ENCODE measurements around the gene HDAC9.

HDAC9 gene

GRCh38 chr7:18526368-18526878 is 30.9 kb downstream of the HDAC9 start:
- DNase-seq (ENCODE audit: low spot score): no peak

DNA sequence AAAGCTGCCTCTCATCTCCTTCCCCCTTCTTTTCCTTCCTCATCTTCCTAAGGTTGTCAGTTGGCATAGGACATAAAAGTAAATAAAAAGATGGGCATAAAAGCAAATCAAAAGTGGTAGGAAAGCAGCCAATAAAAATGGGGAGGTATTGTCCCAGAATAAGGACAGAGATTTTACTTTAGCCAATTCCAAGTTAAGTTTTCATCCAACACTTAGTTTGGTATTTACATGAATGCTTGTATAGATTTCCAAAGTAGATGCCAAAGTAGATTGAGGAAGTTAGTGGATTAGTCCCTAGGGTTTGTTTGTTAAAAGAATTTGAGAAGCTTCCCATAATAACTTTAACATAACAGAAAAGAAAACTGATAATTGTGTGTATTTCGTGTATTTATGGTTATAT is 33.7 kb downstream of the HDAC9 start:
- DNase-seq (ENCODE audit: low spot score): no peak

GRCh38 chr7:18530224-18531179 is 35.0 kb downstream of the HDAC9 start:
- no peak for DNase-seq (ENCODE audit: low spot score)

DNA sequence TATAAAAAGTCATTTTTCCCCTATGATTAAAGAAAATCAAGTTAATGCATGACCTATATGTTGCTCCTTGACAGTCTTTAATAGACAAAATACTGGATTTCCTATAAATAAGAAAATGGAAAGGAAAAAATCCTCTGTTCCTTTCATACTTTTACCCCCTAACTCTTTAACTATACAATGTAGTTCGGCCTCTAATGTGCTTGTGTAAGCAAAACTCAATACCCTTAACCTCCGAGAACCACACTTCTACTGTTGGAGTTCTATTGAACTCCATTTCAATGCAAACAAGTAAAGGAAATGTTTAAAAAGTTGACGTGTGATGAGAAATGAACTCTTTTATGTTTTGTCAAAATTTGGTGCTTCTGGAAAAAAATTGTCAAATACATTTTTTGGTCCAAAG is 36.0 kb downstream of the HDAC9 start:
- no peak for DNase-seq (ENCODE audit: low spot score)

GRCh38 chr7:18532813-18533212 is 37.3 kb downstream of the HDAC9 start:
- DNase-seq (ENCODE audit: low spot score): no peak

DNA sequence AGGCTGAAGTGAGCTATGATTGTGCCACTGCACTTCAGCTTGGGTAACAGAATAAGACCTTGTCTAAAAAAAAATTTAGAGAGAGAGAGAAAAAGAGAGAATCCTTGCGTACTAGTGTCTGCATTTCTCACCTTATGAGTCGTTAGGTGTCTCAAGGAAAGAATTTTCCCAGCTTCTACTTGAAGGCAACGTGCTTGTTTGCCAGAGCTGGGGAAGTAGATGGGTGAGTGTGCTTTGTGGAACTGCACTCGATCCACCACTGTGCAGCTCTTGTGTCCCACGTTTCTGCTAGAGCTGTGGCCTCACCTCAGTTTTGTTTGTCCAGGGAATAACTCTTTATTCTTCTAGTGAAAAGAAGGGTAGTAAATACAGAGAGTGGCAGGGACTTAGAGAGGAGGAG is 38.9 kb downstream of the HDAC9 start:
- no peak for DNase-seq (ENCODE audit: low spot score)

- DNase-seq (ENCODE audit: low spot score): no peak
These were observed 40.4 kb downstream of the HDAC9 start for GRCh38 chr7:18535810-18536415.

GRCh38 chr7:18536486-18536885 is 40.9 kb downstream of the HDAC9 start:
- DNase-seq (ENCODE audit: low spot score): no peak

GRCh38 chr7:18538554-18539250 is 43.2 kb downstream of the HDAC9 start:
- DNase-seq (ENCODE audit: low spot score): peak; percentile 48

DNA sequence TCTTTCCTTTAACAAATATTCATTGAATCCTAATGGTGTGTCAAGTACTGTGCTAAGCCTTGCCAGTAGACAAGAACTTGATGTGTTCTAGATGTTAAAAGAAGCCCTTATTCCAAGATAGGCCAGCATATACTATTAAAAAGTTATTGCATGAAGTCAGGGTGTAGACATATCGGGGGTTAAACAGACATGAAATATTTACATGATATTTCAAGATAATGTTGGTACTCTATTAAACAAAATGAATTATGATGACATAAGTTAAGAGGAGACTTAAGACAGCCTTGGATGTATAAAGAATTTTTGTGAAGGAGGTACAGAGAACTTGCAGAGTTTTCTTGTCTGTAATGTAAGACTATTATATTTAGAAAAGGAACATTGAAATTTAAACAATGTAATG is 44.8 kb downstream of the HDAC9 start:
- DNase-seq (ENCODE audit: low spot score): no peak

DNA sequence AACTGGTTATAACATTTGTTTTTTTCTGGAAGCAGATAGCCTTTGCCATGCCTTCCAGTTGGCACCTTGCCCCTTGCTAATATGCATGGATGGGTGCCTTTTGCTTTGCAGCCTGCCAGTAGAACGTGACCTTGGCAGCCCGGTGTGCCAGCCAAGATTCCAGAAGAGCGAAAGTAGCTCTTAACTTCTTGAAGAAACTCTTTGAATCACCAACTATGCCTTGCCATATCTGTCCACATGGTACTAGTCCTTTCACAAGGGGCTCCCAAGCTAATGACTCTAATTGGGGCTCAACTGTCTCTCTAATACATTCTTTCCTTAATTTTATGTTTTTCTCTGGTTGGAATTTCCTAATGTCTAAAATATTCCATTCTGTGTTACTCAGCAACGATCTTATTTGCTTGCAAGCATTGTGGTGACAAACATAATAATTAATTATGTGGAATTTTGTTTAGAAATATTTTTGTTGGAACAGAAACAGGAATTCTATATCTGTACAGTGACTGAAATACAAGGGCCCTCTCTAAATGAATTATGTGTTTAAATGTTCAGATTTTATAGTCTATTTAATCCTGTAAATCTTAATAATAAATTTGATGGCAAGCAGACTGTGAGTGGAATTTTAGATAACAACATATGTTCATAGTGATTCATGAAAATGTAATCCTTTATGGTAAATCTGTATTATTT is 45.8 kb downstream of the HDAC9 start:
- DNase-seq (ENCODE audit: low spot score): no peak

- DNase-seq (ENCODE audit: low spot score): no peak
These were observed 46.3 kb downstream of the HDAC9 start for GRCh38 chr7:18541871-18542212.

GRCh38 chr7:18546576-18546975 is 51.0 kb downstream of the HDAC9 start:
- DNase-seq (ENCODE audit: low spot score): no peak

DNA sequence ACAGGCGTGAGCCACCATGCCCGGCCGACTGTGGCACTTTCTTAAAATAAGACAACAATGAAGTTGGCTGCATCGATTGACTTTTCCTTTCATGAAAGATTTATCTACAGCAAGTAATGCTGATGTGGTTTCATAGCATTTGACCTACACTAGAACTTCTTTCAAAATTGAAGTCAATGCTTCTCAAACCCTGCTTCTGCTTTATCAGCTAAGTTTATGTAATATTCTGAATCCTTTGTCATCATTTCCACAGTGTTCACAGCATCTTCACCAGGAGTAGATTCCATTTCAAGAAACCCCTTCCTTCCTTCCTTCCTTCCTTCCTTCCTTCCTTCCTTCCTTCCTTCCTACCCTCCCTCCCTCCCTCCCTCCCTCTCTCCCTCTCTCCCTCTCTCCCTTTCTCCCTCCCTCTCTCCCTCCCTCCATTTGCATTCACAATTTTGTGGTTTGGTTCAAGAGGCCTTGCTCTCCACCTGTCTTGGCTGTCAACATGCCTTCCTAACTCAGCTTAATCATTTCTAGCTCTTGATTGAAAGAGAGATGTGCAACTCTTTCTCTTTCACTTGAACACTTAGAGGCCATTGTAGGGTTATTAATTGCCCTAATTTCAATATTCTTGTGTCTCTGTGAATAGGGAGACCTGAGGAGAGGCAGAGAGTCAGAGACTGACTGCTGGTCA is 52.1 kb downstream of the HDAC9 start:
- DNase-seq (ENCODE audit: low spot score): no peak

- no peak for DNase-seq (ENCODE audit: low spot score)
These were observed 53.0 kb downstream of the HDAC9 start for GRCh38 chr7:18548534-18548933.

GRCh38 chr7:18550574-18550973 is 55.0 kb downstream of the HDAC9 start:
- no peak for DNase-seq (ENCODE audit: low spot score)

GRCh38 chr7:18552316-18552916 is 56.9 kb downstream of the HDAC9 start:
- no peak for DNase-seq (ENCODE audit: low spot score)

GRCh38 chr7:18552943-18553604 is 57.5 kb downstream of the HDAC9 start:
- no peak for DNase-seq (ENCODE audit: low spot score)

DNA sequence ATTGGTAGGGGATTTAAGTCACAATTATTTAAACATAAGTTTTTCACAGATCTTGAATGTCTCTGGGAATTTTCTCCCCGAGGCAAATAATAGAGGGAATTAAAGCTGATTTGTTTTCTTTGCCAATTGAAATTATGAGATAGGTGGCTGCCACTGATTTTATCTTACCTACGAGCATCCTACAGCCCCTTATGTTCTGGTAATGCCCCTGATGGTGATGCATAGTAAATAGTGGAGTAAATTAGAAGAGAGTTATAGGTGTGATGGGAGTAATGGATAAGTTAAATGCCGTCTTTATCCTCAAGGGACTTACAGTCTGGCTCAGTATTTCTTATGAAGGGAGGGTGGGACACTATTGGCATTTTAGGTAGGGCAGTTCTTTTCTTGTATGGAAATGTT is 58.1 kb downstream of the HDAC9 start:
- no peak for DNase-seq (ENCODE audit: low spot score)

DNA sequence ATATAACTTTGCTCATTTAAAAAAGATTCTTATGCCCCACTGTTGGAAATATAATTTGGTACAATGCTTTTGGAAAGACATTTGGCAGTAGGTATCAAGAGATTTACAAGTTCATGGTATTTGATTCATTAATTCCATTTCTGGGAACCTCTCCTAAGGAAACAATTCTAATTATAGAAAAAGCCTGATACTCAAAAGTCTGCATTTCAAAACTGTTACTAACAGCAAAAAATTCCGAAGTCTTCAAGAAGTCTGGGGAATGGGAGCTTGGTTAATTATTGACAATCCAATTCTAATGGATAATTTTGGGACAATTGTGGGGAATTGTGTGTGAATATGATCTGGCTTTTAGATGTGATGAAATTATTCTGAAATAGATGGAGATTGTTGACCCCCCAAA is 59.6 kb downstream of the HDAC9 start:
- DNase-seq (ENCODE audit: low spot score): no peak

DNA sequence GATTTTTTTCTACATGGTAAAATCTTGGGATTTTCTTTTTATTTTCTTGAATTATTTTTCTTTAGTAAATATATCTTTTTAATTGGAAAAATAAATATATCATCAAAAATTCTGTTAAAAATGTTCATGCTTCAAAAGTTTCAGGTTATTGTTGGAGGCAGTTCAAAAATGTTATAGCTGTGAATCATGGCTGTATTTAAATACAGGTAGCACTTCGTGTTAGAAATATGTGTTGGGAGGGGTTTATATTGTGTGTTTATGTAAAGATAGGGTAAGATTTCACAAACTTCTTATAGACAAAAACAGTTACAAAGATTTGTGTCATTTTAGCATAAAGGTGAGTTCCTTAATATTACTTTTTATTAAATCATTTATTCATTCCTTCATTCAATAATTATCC is 60.4 kb downstream of the HDAC9 start:
- DNase-seq (ENCODE audit: low spot score): no peak

Data from activated CD4-positive, alpha-beta T cell treated with anti-CD3 and anti-CD28 coated beads, Interleukin-2, Interleukin-4, amounts not matched to agents 100 ng/mL and 50 ng/mL, durations not matched to agents 16 hours and 8 hours (primary cell).